DND-41 (cell line): ENCODE data around the gene CEP112.

Experiments used
- EZH2 ChIP-seq: IDR thresholded peaks from 3 replicates; pipeline ENCODE4 v1.6.1; 2012; ENCODE audit warnings: borderline replicate concordance, low read depth, mild to moderate bottlenecking, moderate library complexity, low read length, inconsistent platforms; ENCODE audit not compliant: severe bottlenecking
- TF ChIP-seq, protein P1 (sequence below): IDR thresholded peaks from 2 replicates; pipeline ENCODE4 v1.5.1; 2012; ENCODE audit warnings: borderline replicate concordance, low read length, moderate library complexity, mild to moderate bottlenecking; ENCODE audit not compliant: poor library complexity, severe bottlenecking; ENCODE audit errors: extremely low read depth

DNA sequence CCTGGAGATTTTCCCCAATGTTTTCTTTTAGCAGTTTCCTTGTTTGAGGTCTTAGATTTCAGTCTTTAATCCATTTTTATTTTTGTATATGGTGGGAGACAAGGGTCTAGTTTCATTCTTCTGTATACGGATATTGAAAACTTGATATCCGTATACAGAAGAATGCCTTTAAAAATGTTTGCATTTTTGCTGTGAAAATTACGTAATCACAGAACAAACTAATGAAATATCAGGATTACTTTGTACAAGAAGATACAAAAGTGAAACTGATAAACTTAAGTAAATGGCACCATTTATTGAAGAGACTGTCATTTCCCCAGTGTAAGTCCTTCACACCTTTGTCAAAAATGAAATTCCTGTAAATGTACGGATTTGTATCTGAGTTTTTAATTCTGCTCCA lies 13.3 kb downstream of the CEP112 start:
- TF ChIP-seq, protein P1, sequence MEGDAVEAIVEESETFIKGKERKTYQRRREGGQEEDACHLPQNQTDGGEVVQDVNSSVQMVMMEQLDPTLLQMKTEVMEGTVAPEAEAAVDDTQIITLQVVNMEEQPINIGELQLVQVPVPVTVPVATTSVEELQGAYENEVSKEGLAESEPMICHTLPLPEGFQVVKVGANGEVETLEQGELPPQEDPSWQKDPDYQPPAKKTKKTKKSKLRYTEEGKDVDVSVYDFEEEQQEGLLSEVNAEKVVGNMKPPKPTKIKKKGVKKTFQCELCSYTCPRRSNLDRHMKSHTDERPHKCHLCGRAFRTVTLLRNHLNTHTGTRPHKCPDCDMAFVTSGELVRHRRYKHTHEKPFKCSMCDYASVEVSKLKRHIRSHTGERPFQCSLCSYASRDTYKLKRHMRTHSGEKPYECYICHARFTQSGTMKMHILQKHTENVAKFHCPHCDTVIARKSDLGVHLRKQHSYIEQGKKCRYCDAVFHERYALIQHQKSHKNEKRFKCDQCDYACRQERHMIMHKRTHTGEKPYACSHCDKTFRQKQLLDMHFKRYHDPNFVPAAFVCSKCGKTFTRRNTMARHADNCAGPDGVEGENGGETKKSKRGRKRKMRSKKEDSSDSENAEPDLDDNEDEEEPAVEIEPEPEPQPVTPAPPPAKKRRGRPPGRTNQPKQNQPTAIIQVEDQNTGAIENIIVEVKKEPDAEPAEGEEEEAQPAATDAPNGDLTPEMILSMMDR = no peak
- TF ChIP-seq EZH2 = no peak
